GM19452 (cell line): ENCODE measurements around the gene KRTAP10-11.

Source experiments
- ATAC-seq: cut with Tn5 transposase; IDR thresholded peaks from one replicate; pipeline ENCODE4 v1.9.1; 2021; ENCODE audit not compliant: unreplicated experiment

The KRTAP10-11 gene

DNA sequence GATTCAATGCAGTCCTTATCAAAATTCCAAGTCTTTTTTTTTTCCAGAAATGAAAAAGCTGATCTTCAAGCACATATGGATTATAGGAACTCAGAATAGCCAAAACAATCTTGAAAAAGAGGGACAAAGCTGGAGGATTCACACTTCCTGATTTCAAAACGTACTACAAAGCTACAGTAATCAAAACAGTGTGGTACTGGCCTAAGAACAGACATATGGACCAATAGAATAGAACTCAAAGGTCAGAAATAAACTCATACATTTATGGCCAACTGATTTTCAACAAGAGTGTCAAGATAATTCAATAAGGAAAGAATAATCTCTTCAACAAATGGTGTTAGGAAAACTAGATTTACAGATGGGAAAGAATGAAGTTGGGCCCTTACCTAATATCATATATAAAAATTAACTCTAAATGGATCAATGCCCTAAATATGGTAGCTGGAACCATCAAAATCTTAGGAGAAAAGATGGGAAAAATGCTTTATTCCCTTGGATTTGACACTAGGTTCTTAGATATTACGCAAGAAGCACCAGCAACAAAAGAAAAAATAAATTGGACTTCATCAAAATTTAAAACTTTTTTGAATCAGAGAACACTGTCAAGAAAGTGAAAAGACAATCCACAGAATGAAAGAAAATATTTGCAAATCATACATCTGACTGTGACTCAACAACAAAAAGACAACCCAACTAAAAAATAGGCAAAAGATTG, 46.7 kb downstream of the KRTAP10-11 start:
- ATAC-seq = no peak

- ATAC-seq = no peak
Observed at GRCh38 chr21:44694776-44695175, 48.6 kb downstream of the KRTAP10-11 start.

- ATAC-seq = no peak
Observed at GRCh38 chr21:44695184-44695583, 49.0 kb downstream of the KRTAP10-11 start.

- ATAC-seq = no peak
Observed at GRCh38 chr21:44695641-44696040, 49.4 kb downstream of the KRTAP10-11 start.

GRCh38 chr21:44696572-44696971, 50.4 kb downstream of the KRTAP10-11 start:
- ATAC-seq = no peak
